CD14-positive monocyte (primary cell): ENCODE results near the gene KBTBD8. TPM values are rescaled to one million over a fixed set of nuclear protein-coding genes. Genes with fewer than 3 reads are reported as not detected.

Experiments used
- DNase-seq, 3 donors: peaks; one replicate each; pipeline ENCODE4 v3.0.0-alpha.2; 2011 to 2022
- H2AFZ ChIP-seq: 2 replicates; pipeline ENCODE4 v1.6.0; 2012; ENCODE audit warnings: mild to moderate bottlenecking, low read depth, low read length, inconsistent platforms; ENCODE audit not compliant: insufficient read depth, poor library complexity, severe bottlenecking
- H3K27ac ChIP-seq, 2 donors: 1 replicate in 1 of 2; 2 replicates in 1 of 2; pipeline ENCODE4 v1.5.1; 2012 to 2013; ENCODE audit warnings: low read length in 2 of 2, control low read depth in 1 of 2, inconsistent platforms in 1 of 2, low read depth in 1 of 2, mild to moderate bottlenecking in 1 of 2
- H3K27me3 ChIP-seq, 2 donors: one replicate each; pipeline versions ENCODE4 v1.6.0 to v1.6.1; 2011 to 2013; ENCODE audit warnings: low read length in 2 of 2; ENCODE audit not compliant: control insufficient read depth in 2 of 2, insufficient read depth in 2 of 2
- H3K36me3 ChIP-seq, 2 donors: replicated peaks in 1 of 2; 1 replicate in 1 of 2; 2 replicates in 1 of 2; pipeline versions ENCODE4 v1.5.1 to v1.6.1; 2012 to 2013; ENCODE audit warnings: low read length in 2 of 2, control low read depth in 1 of 2, inconsistent platforms in 1 of 2, mild to moderate bottlenecking in 1 of 2; ENCODE audit not compliant: insufficient read depth in 2 of 2, control insufficient read depth in 1 of 2
- H3K4me1 ChIP-seq, 2 donors: 1 replicate in 1 of 2; 2 replicates in 1 of 2; pipeline versions ENCODE4 v1.5.1 to v1.6.1; 2012 to 2013; ENCODE audit warnings: low read length in 2 of 2, control low read depth in 1 of 2, inconsistent platforms in 1 of 2, mild to moderate bottlenecking in 1 of 2, moderate library complexity in 1 of 2; ENCODE audit not compliant: insufficient read depth in 2 of 2, control insufficient read depth in 1 of 2
- H3K4me2 ChIP-seq: replicated peaks from 2 replicates; pipeline ENCODE3; 2012; ENCODE audit warnings: low read length, moderate library complexity, mild to moderate bottlenecking; ENCODE audit not compliant: poor library complexity, severe bottlenecking; ENCODE audit errors: extremely low read depth
- H3K4me3 ChIP-seq, 3 experiments: fragments of 200-600 bp in 1 of 3; sonication (generic) in 1 of 3; replicated peaks in 1 of 3; 1 replicate in 2 of 3; 2 replicates in 1 of 3; pipeline ENCODE4 v1.5.1; 2011 to 2013; ENCODE audit warnings: low read length in 3 of 3, mild to moderate bottlenecking in 3 of 3, control low read depth in 2 of 3, low read depth in 2 of 3, inconsistent platforms in 1 of 3, moderate library complexity in 1 of 3
- H3K79me2 ChIP-seq: 2 replicates; pipeline ENCODE4 v1.6.0; 2012; ENCODE audit warnings: mild to moderate bottlenecking, control low read depth, inconsistent platforms, low read length, moderate library complexity; ENCODE audit not compliant: insufficient read depth
- H3K9ac ChIP-seq: 2 replicates; pipeline ENCODE4 v1.6.0; 2017; ENCODE audit warnings: low read length, mild to moderate bottlenecking; ENCODE audit not compliant: insufficient read depth, poor library complexity, severe bottlenecking
- H3K9me3 ChIP-seq, 2 donors: replicated peaks in 1 of 2; 1 replicate in 1 of 2; 2 replicates in 1 of 2; pipeline versions ENCODE4 v1.5.1 to v1.6.1; 2012 to 2013; ENCODE audit warnings: low read length in 2 of 2, control low read depth in 1 of 2; ENCODE audit not compliant: control insufficient read depth in 1 of 2, insufficient read depth in 1 of 2
- H4K20me1 ChIP-seq: 2 replicates; pipeline ENCODE4 v1.6.0; 2012; ENCODE audit warnings: mild to moderate bottlenecking, low read length, control low read depth, moderate library complexity; ENCODE audit not compliant: insufficient read depth
- H3K27ac Mint-ChIP-seq, 7 donors: one replicate each; pipeline ENCODE4 v1.8.0; 2020; ENCODE audit warnings: mild to moderate bottlenecking in 7 of 7, mixed read lengths in 7 of 7, moderate library complexity in 6 of 7, inconsistent platforms in 2 of 7
- H3K27me3 Mint-ChIP-seq, 3 donors: one replicate each; pipeline ENCODE4 v1.8.0; 2021 to 2022; ENCODE audit warnings: low read depth in 3 of 3, mild to moderate bottlenecking in 3 of 3, mixed read lengths in 3 of 3, moderate library complexity in 3 of 3, inconsistent platforms in 1 of 3
- H3K36me3 Mint-ChIP-seq, 2 donors: one replicate each; pipeline ENCODE4 v1.8.0; 2020; ENCODE audit warnings: mixed read lengths in 2 of 2, inconsistent platforms in 1 of 2, mild to moderate bottlenecking in 1 of 2
- H3K4me1 Mint-ChIP-seq: one replicate; pipeline ENCODE4 v1.8.0; 2020; ENCODE audit warnings: mild to moderate bottlenecking, mixed read lengths
- H3K4me3 Mint-ChIP-seq, 2 donors: one replicate each; pipeline ENCODE4 v1.8.0; 2020; ENCODE audit warnings: mild to moderate bottlenecking in 2 of 2, mixed read lengths in 2 of 2, moderate library complexity in 1 of 2
- H3K9me3 Mint-ChIP-seq, 7 donors: one replicate each; pipeline ENCODE4 v1.8.0; 2020 to 2022; ENCODE audit warnings: mixed read lengths in 7 of 7, mild to moderate bottlenecking in 6 of 7, moderate library complexity in 6 of 7, inconsistent platforms in 2 of 7
- WGBS: methylation state at CpG from one replicate; pipeline ENCODE4 v1.1.5; 2013; ENCODE audit warnings: missing lambda C conversion rate; ENCODE audit not compliant: insufficient coverage; 5-methylcytosine and 5-hydroxymethylcytosine counted together
- intact Hi-C, 2 donors: fragments of 100-400 bp; cut with micrococcal nuclease; formaldehyde crosslinking; loops; one replicate each; pipeline versions ENCODE4 v1.15.0 to v1.15.1; 2023
- polyA plus RNA-seq, 3 donors: library from polyadenylated mRNA; depleted of rRNA in 1 of 3; unstranded in 2 of 3; stranded (reverse) in 1 of 3; fragments of 300-500 nt in 2 of 3; fragments of >200 nt in 1 of 3; fragmentation: Illumina TruSeq in 2 of 3; gene quantifications; 1 replicate in 2 of 3; 2 replicates in 1 of 3; pipeline ENCODE4 v1.2.3, GENCODE V29; 2012 to 2021
- TF ChIP-seq, protein P1 (sequence below): fragments of 200-600 bp; IDR thresholded peaks from one replicate; pipeline ENCODE4 v1.8.0; 2022; ENCODE audit warnings: antibody characterized with exemption, mild to moderate bottlenecking

KBTBD8 gene
- polyA plus RNA-seq, 3 donors: 3.0 to 11.7 (median 3.2) TPM

DNA sequence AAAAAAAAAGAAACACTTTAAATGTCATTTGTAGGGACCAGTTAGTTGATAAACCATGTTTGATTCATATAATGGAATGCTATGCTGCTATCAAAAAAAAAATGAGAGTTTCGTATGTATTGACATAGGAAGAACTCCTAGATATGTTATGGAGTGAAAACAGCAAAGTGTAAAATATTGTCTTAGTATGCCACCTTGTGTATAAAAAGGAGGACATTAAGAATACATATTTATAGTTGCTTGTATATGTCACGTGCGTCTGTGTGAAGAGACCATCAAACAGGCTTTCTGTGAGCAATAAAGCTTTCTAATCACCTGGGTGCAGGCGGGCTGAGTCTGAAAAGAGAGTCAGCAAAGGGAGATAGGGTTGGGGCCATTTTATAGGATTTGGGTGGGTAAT is 39.5 kb downstream of the KBTBD8 start:
- H3K79me2 ChIP-seq: no peaks in the 10 kb centered on the region
- Mint-ChIP-seq H3K9me3 (no peaks in the 10 kb centered on the region), H3K27ac (no peak overlapping the region), H3K4me1 (no peaks in the 10 kb centered on the region), H3K27me3 (no peaks in the 10 kb centered on the region), H3K4me3 (no peak overlapping the region), H3K36me3 (no peaks in the 10 kb centered on the region)
- no peaks in the 10 kb centered on the region for H4K20me1 ChIP-seq
- H3K4me2 ChIP-seq: no peak overlapping the region
- H3K4me3 ChIP-seq: no peak overlapping the region
- H3K4me1 ChIP-seq: no peaks in the 10 kb centered on the region
- H2AFZ ChIP-seq: no peak overlapping the region
- TF ChIP-seq, protein P1, sequence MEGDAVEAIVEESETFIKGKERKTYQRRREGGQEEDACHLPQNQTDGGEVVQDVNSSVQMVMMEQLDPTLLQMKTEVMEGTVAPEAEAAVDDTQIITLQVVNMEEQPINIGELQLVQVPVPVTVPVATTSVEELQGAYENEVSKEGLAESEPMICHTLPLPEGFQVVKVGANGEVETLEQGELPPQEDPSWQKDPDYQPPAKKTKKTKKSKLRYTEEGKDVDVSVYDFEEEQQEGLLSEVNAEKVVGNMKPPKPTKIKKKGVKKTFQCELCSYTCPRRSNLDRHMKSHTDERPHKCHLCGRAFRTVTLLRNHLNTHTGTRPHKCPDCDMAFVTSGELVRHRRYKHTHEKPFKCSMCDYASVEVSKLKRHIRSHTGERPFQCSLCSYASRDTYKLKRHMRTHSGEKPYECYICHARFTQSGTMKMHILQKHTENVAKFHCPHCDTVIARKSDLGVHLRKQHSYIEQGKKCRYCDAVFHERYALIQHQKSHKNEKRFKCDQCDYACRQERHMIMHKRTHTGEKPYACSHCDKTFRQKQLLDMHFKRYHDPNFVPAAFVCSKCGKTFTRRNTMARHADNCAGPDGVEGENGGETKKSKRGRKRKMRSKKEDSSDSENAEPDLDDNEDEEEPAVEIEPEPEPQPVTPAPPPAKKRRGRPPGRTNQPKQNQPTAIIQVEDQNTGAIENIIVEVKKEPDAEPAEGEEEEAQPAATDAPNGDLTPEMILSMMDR: peak; percentile 14
- intact Hi-C loops: no loop called here
- no peak overlapping the region for H3K27ac ChIP-seq
- H3K9ac ChIP-seq: no peak overlapping the region
- 53% methylated on average over 3 of the region's 4 CpGs for WGBS
- H3K36me3 ChIP-seq: no peaks in the 10 kb centered on the region
- no peaks in the 10 kb centered on the region for H3K27me3 ChIP-seq
- no peaks in the 10 kb centered on the region for H3K9me3 ChIP-seq
- DNase-seq: peak in 1 of 3 donors; percentile 8

DNA sequence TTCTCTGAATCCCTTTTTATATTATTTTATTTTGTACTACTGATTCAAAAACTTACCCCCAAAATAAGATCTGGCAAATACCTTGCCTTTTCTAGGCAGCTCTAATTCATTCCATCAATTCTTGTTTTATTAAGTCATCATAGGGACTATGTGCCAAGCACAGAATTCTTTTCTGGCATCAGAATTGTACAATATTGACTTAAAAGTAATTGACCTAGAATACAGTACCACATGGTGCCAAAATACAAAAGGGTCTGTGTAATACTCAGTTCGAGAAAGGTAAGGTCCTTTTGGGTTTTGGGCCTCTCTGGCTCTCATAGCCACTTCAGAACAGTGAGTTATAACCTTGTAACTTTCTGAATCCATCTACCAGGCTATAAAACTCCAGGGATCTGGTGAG is 46.2 kb downstream of the KBTBD8 start:
- Histone ChIP-seq H3K4me3 (no peak overlapping the region), H2AFZ (no peak overlapping the region), H3K4me2 (no peak overlapping the region), H3K4me1 (peaks cover 4 to 18% of the 10 kb centered on the region in 2 donors), H3K9ac (no peak overlapping the region), H3K27ac (no peak overlapping the region), H3K27me3 (no peaks in the 10 kb centered on the region), H3K9me3 (no peaks in the 10 kb centered on the region), H4K20me1 (no peaks in the 10 kb centered on the region), H3K79me2 (no peaks in the 10 kb centered on the region), H3K36me3 (no peaks in the 10 kb centered on the region)
- peaks cover 10% of the 10 kb centered on the region for H3K4me1 Mint-ChIP-seq
- no peaks in the 10 kb centered on the region for H3K36me3 Mint-ChIP-seq
- H3K9me3 Mint-ChIP-seq: peaks cover 0 to 2% (median 0%) of the 10 kb centered on the region in 7 donors
- H3K4me3 Mint-ChIP-seq: no peak overlapping the region
- no peak for DNase-seq
- H3K27me3 Mint-ChIP-seq: peaks cover 0 to 6% (median 4%) of the 10 kb centered on the region in 3 donors
- no peak overlapping the region for H3K27ac Mint-ChIP-seq
- intact Hi-C loops: no loop called here
- 60% methylated on average over 1 of the region's 1 CpG for WGBS
- TF ChIP-seq, protein P1: no peak
